G401.6 (cell line): ENCODE data around the gene POU3F3.

Experiments used
- FAIRE-seq: peaks from 2 replicates; lab custom pipeline; 2012; peaks lifted over from hg19 to GRCh38; lab: Jason Lieb, UNC

The POU3F3 gene

DNA sequence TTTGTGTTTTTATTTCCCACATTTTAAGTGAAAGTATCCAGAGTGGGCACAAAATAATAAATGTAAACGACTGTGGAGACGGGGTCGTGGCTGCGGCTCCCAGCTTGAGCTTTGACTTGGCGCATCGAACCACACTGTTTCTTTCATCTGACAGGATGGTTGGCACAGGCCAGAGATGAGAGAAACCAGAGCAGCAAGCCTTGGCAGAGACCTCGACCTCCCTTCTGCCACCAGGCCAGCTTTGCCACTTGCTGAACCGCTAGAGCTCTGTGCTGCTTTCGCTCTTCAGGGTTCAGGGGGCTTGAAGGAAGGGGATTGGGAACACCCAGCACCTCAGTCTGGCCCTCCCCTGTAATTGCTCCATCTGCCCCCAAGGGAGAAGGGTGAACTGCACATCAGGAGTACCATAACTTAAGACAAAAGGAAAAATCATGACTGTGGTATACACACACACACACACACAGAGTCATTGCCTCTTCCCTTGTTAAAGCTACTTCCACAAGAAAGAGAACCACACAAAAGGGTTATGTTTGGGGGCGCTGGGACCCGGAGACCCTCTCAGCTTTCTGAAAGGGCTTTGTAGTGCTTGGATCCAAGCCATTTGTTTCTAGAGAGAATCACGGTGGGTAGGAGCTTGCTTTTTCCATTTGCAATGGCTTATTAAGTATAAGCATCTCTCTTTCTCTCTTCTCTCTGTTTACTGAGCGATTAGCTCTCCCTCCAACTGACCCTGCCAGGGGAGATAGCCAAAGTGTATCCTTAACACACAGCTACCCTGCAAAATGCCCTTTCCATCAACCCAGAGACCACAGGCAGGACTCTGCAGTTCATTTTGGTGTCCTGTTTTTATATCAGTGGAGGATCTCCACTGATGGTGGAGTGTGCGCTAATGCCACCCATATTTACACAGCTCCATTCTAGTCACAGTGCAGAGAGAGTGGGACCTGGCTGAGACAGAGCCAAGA, 23.0 kb downstream of the POU3F3 start:
- FAIRE-seq, result no peak

DNA sequence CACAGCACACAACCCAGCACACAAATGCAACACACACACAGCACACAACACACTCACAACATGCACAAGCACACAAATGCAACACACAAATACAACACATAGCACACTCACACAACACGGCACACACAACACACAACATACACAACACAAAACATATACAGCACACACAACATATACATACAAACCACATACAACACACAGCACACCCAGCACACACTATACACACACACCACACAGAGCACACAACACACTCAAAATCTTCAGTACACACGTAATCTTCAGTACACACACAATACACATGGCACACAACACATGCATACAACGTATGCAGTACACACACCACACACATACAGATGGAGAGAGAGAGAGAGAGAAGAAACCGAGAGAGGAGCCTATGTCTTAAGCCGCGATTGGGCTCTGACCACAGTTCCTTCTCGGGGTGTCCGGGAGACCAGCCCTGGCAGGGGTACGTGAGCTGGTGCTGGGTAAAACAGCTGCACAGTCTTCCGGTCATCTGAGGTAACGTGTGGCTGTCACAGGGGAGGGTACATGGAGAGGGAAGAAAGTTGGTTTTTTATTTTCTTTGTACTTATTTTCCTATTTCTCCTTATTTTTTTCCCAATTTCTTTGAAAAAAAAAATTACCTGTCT, 25.1 kb downstream of the POU3F3 start:
- no peak for FAIRE-seq

DNA sequence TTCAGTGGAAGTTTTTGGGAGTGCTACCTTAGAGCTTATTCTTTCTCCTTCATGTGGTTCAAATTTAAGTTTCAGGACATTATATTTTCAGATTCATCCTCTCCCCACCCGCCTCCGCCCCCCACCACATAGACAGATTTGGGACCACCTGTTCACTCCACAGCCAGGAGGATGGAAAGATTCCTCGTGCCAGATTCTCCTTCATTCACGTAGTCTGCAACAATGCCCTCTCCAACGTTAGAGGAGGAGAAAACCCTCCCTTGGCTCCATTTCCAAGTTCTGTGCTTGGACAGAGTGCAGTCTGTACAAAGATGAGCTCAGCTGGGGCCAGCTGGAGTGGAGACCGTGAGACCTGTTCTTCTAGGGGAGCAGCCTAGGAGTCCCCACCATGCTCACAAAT, 26.2 kb downstream of the POU3F3 start:
- no peak for FAIRE-seq

DNA sequence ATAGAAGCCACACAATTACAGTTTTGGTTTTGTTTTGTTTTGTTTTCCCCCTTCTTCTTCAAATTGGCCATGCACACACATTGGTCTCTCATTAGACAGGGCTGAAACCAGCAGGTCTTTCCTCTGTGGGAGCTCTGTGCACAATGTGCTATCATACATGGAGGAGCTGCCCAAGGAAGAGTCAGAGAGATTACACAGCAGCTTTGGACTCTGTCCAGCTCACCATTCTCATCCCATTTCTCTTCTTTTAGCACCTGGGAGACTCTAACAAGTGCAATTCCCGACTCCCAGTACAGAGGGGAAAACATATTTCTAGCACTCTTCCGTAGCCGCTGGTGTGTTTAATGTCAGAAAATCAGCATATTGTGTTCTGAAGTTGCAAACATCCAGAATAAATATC, 29.4 kb downstream of the POU3F3 start:
- no peak for FAIRE-seq

DNA sequence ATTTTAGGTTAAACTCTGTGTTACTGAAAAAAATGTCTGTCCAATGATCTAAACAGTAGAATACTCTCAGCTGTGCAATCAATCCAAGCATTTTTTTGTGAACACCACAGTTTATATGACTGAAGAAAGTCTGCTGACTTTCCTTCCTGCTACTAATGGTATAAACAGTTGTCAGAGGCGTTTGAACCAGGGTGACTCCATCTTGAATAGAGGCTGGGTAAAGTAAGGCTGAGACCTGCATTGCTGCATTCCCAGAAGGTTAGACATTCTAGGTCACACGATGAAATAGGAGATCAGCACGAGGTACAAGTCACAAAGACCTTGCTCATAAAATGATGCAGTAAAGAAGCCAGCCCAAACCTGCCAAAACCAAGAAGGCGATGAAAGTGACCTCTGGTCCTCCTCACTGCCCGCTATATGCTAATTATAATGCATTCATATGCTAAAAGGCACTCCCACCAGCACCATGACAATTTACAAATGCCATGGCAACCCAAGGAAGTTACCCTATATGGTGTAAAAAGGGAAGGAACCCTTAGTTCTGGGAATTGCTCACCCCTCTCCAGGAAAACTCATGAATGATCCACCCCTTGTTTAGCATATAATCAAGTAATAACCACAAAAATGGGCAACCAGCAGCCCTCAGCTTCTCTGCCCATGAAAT, 31.3 kb downstream of the POU3F3 start:
- no peak for FAIRE-seq

DNA sequence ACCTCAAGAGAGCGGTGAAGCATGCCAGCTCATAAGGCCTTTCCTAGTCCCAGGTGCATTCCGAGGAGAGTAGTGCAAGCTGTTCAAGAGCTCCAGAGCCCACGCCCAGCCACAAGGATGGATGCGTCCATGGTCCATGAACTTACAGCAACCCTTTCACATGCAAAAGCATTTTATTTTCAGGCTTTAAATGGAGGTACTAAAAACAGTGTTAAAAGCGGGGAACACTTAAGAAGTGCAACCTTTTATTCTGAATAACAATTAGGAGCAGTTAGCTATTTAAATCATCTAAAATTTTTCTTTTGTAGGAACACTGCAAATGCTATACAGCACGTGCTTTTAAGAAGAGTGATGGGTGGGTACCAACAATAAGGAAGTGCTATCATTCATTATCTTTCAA, 33.8 kb downstream of the POU3F3 start:
- FAIRE-seq, result no peak

DNA sequence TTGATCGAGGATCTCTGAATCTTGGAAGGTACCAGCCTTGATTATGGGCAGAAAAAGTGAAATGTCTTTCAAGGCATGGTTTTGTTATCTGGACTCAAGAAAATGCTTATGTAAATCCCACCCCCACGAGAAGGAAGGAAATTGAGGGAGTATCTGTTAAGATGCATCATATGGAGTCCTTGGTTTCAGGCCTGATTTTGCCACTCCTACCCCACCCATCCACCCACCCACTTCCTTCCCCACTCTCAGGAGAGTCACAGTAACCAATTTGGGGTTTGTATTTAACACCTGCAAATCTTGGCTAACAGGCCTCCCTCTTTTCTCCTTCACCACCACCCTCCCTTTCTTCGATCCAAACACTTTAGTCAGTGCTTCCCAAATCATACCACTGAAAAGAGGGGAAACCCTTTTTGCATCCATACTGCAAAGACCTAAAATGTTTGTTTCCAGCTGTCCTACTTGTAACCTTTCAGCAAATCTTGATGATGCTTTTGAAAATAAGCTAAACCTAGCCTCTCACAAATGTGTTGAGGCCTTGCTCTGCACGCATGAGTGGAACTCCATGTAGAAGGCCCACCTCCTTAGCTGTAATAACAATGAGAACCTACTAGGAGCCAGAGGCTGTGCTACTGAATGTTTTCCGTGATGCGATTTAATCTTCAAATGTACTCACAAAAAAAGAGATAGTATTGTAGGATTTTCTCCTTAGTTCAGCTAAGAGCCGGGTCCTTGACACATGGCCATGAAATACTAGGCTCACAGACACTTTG, 34.8 kb downstream of the POU3F3 start:
- FAIRE-seq, result no peak

DNA sequence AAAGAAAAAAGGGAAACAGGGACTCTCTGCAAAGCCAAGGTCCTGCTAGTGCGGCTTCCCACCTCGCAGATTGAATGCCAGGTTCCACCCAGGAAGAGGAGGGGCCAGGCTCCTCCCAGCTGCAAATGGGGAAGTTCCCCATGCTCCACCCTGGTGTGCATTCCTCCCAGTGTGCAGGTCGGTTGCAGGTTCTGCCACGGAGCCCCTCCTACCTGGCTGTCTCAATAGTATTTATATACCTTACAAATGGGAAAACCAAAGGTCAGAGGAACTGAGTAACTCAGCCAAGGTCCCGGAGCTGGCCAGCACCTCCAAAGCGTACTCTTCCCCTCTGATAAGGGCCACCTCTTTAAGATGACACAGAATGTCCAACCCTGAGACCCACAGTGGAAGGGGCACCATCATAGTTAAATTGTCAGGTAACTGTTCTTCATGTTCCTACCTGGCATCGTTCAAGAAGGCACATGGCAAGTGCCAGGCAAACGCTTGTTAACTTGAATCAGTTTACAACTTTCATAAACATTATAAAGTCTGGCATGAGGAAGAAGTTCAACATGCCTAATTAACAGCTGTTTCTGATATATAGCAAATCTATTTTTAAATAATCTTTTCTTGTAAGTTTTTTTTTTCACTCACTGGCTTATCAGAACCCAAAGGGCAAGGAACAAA, 35.5 kb downstream of the POU3F3 start:
- no peak for FAIRE-seq

DNA sequence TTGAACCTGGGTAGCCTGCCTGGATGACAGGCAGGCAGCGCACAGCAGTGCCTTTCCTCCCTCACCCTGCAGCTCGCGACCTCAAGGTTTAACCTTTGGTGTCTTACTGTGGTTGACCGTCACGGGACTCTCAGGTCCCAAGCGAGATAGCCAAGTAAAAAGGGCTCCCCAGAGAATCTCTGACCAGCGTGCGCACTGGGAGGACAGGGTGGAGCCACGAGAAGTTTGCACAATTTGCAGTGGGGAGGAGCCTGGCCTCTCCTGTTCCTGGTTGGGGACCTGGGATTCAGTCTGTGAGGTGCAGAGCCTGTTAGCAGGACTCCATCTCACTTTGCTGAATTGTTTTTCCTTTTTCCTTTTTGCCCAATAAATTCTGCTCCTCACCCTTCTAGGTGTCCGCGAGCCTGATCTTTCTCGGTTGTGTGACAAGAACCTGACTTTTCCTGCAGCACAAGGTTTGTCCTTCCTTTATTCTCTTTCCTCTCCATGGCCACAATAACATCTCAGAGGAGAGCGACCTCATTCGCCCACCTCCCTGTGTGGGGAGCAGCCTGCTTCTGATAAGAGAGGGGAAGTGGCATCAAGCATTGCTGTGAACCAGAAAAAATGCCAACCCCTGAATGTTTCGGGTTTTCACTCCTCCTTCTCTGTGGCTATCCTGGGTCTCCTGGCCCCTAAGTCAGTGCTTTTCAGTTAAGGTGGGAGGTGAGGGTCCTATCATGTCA, 36.2 kb downstream of the POU3F3 start:
- no peak for FAIRE-seq

DNA sequence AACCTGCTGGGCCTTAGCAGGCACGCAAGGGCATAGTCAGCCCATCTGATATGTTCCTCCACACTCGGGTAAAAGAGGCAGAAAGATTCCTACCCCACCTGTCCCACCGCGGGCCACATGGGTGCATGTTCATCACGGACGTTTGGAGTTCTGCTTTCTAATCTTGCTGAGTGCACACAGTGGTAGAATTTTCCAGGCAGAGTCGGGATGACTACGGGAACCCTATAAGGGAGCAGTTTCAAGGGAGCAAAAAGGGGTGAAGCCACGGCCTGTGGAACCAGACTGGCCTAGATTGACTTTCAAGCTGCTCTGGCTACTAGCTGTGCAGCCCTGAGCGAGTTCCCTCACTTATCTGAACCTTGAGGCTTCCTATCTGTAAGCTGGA, 36.8 kb downstream of the POU3F3 start:
- no peak for FAIRE-seq

DNA sequence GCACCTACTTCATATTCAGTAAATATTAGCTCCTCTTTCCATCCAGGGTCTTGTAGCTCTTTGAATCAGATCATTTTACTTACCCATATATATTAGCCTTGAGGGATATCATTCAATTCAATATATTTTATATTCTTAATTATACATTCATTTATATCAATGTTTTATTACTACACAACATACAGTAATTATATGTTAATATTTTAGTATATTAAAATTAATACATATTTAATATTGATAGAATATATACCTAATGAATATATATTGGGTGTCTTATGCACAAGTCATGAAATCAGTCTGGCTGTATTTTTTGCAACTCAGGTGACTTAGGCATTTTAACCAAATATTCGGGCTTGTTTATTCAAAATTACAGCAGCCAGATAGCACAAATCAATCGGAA, 37.2 kb downstream of the POU3F3 start:
- peak; percentile 23 for FAIRE-seq

DNA sequence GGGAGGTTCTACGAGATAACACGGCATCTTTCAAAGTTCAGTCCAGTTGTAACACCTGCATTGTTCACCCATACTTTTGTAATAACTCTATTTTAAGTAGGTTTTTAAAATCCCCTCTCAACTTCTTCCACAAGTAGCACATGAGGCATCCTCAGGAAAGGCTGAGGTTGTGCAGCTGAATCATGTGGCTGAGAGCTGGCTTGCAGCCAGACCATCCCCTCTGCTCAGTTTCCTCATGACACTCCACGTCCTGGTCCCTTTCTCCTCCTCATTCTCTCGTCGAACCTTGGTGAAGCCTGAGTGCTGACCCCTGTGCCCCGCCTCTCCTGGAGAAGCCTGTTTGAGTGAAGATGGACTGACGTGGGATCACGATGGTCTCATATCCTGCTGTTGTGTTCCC, 42.5 kb downstream of the POU3F3 start:
- FAIRE-seq, result no peak

DNA sequence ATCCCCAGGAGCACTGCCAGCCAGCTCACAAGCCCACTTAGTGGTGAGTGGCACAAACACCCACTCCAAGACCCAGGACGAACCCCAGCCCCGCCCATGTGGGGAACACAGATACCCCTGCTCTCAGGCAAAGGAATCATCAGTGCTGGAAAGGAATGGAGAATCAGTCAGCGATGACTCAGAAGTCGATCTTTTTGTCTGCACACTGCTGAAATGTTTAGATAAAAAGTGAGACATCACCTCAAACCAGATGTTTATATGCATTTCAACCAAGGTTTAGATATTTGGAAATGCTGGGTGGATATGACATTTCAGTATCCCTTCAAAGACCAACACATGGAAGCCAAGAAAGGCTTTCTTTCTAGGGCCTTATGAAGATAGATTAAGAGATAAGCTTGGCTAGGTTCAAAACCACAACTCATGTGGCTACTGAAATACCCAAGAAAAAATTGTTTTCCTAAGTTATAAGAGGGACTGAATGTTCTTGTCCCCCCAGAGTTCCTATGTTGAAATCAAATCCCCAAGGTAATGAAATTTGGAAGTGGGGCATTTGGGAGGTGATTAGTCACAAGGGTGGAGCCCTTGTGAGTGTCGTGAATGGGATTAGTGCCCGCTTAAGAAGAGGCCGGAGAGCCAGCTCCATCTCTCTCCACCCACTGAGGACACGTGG, 43.7 kb downstream of the POU3F3 start:
- FAIRE-seq, result no peak

DNA sequence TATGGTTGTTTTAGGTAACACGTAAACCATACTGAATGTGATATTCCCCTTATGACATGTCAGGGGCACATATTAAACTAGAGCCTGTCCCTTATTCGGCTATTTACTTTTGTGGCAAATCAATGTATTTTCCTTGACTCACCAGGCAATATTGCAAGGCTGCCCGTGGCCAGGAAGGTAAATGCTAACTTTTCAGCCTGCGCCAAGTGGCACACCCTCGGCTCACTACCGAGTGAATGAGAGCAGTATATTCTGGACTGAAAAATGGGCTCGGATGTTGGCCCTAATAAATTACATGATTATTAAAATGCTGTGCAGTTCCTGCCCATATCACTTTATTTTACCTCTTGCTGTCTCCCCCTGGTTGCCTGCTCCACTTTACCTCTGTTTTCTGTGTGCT, 46.7 kb downstream of the POU3F3 start:
- FAIRE-seq, result no peak

DNA sequence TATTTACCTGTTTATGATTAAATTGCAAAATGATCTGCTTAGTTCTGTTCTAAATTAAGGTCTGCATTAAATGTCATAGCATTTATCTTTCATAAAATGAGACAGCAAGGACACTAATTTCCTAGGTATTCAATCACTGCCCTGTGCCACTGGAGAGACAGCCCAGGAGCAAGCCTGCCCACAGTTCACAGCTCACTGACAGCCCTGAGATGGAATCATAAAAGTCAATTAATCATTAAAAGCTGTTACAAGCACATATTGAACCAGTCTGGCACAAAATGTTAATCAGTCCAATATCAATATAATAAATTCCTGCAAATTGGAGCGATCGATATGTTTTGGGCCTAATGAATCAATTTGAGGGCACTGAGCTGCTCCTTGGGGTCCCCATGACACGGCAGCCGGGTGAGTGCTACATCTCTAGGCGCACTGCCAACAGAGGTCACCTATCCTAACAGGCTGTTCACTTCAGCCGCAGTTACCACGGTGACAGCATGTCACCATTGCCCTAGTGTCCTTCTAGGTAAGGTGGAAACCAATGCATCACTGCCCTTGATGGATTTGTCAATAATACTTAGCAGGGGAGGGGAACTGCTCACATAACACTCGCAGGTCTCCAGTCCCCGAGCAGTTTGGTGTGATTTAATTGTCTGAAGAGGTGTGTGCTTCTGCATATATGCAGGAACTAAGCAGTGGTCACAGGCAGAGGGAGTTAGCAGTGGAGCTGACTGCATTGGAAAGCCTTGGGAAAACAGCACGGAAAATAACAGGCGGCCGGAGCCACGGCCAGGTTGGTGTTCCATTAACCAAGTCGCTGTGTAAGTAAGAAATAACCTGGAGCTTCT, 47.3 kb downstream of the POU3F3 start:
- no peak for FAIRE-seq

DNA sequence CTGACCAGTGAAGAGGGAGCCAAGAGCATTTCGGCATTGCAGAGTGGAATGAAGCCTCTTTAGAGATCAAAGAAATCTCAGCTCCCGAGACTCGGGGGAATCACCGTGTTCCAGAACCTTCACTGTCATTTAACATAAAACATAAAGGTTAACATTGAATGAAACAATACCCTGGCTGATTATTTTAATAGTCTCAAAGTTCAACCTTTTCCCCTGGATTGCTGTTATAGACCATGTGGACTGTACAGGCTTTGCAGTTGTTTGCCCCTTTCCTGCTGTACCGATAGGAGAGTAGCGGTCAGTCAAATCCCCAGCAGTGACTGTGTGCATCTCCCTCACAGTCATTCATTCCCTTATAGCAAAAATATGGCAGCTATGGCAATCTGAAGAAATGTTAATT, 48.4 kb downstream of the POU3F3 start:
- FAIRE-seq, result no peak
